Frontal cortex (tissue), 4 donors: Measurements from ENCODE around the gene IGF1R. TPM values are rescaled to one million over a fixed set of nuclear protein-coding genes. Genes with fewer than 3 reads are reported as not detected.

Experiments
- DNase-seq, 2 donors: peaks; one replicate each; pipeline ENCODE4 v3.0.0; 2012; ENCODE audit warnings: low spot score in 2 of 2
- FAIRE-seq: peaks from 2 replicates; lab custom pipeline; 2012; peaks lifted over from hg19 to GRCh38; lab: Jason Lieb, UNC
- total RNA-seq: library from RNA; depleted of rRNA; stranded (reverse); fragments of >200 nt; gene quantifications from one replicate; pipeline ENCODE4 v1.2.3, GENCODE V29; 2014
- donor health status: control.
- donor health status: control.
- donor health status: control.

Gene IGF1R
- total RNA-seq, 1 donor from 2014 or later = 28.1 TPM

DNA sequence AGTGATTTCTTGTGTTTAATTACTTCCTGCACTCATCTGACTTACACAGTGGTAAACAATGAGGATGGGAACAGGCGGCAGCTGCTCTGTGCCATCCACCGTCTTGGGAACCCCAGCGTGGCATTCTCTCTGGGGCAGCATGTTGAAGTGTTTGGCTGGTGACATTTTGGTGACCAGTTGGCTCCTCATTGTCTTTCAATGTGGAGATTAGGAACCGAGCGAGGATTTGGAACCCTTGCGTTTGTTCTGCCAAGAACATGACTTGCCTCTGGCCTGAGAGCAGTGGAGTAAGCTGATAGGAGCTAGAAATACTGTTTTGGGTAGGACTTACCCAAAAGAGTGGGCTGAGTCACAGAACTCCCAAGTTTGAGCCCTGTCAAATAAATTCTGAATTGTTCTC is 88.8 kb downstream of the IGF1R start:
- no peak for FAIRE-seq
- no peak for DNase-seq

GRCh38 chr15:98737721-98738120 is 89.4 kb downstream of the IGF1R start:
- DNase-seq = no peak
- FAIRE-seq = no peak

GRCh38 chr15:98738689-98739401 is 90.5 kb downstream of the IGF1R start:
- DNase-seq (no peak), FAIRE-seq (no peak)

DNA sequence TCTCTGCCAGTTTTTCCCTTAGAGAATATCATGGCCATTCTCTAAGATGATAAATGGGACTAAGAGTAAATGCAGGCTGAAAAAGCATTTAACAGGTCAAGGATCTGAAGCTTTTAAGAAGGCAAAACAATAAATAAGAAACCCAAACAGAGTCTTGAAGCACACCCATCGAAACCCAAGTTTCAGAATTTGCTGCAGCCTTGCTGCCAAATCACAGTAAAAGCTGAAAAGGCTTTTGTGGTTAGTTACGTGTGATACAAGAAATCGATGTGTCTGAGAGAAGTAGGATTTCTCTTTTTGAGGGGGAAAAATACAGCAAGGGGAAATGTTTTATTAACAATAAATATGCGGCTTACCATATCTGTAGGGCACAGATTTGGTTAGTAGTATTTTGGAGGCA is 92.0 kb downstream of the IGF1R start:
- FAIRE-seq (no peak), DNase-seq (no peak)

DNA sequence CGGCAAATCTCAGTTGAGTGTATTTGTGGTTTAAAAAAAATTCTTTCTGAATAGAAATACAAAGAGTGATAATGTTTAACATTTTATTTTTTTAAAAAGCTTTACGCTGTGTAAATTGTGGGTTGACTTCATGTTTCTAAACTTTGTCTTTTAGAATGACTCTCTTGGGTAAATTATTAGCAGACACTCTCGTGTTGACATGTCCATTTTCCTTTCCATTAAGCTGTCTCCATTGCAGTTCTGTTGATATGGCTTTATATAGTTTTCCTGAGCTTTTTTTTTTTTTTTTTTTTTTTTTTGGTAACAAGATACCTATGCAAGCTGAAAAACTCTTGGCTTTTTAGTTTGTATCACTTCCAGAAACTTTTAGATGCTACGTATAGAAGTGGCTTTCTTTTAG is 92.6 kb downstream of the IGF1R start:
- FAIRE-seq (no peak), DNase-seq (no peak)

GRCh38 chr15:98743177-98743576 is 94.8 kb downstream of the IGF1R start:
- FAIRE-seq = no peak
- DNase-seq = no peak

DNA sequence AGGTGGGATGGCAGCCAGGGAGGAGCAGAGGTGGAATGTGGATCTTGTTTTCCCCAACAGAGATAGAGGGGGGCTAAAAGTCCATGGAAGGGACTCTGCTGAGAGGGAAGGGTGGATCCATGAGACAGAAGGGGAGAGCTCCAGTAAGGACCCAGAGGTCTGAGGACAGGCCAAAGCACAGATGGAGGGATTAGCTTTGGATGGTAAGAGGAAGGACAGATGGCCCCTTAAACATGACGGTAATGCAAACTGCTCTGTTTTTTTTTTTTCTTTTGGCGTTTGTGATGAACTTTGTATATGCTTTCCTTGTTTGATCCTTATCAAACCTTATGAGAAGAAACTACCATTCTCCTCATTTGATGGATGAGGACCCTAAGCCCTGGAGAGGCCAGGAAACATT is 96.2 kb downstream of the IGF1R start:
- DNase-seq = no peak
- FAIRE-seq = no peak

- DNase-seq (no peak), FAIRE-seq (no peak)
These were observed 96.8 kb downstream of the IGF1R start for GRCh38 chr15:98745179-98745578.

GRCh38 chr15:98745650-98746374 is 97.5 kb downstream of the IGF1R start:
- FAIRE-seq (no peak), DNase-seq (no peak)

DNA sequence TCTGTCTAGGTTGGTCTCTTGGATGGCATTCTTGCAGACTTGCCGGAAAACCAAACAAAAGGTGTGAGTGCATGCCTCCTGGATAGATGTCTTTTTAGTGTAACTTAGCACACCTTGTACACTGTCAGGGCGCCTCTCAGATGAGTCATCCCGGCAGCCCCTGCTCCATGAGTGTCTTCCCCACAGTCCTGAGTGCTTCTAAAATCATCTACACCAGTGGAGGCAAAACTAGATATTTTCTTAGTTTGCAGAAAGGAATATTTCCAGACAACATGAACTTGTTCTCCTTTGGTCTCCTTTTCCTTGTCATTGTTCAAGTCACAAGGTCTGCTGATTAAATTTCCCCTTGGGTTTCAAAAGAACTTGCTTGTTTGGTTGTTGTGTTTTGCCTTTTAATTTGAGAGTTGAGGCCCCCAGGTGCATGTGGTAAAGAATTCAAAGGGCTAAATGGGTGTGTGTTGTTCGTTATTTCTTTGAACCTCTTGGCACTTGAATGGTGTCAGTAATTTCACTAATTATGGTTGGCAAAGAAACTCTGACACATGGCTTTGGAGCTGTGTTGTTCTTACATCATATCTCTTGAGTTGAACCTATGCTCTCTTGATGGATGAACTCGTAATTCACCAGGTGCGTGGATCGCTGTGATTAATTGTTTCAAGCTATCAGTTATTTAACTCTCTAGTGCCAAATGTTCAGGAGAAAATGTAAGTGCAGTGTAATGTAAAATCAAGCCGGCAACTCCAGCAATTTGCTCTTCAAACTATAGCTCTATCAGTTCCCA is 98.2 kb downstream of the IGF1R start:
- DNase-seq (no peak), FAIRE-seq (no peak)

GRCh38 chr15:98751767-98752166 is 103.4 kb downstream of the IGF1R start:
- no peak for DNase-seq
- no peak for FAIRE-seq

DNA sequence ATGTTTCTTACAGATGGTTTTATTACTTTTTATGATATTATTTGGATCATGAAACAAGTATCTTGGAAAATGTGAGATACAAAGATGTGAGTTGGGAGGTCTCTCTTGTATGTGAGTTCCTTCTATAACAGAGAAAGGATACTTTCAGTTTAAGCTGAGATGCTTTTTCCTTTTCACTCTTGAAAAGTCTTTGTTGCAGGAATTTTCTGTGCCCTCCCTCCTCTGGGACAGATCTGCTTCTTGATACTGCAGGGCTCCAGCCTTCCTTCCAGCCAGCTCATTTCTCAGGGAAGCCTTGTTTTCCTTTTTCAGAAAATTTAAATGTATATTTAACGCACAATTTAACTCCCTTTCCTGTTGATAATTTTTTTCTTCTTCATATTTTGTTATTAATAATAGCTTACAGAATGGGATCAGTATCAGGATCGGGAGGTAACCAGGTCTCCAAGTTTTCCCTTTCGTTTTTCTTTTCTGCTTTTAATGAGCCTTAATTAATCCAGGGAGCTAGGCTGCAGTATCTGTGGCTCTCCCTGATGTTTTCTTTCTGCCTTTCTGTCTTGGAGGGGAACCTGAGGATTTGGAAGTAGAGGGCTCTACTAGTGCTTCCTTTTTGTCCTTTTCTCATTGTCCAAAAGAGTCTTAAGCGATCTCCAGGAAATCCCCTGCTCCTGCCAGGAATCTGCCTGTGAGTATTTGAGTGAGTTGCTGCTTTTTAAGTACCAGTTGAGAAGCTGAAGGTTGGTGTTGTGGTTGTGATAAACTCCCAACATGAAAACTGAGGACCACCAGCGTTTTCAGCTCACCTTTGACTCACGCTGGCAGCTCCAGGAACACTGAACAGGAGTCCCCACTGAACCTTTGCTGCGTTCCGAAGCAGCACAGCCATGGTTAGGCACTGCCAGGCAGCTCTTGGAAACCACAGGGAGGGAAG is 105.7 kb downstream of the IGF1R start:
- no peak for FAIRE-seq
- DNase-seq = no peak

DNA sequence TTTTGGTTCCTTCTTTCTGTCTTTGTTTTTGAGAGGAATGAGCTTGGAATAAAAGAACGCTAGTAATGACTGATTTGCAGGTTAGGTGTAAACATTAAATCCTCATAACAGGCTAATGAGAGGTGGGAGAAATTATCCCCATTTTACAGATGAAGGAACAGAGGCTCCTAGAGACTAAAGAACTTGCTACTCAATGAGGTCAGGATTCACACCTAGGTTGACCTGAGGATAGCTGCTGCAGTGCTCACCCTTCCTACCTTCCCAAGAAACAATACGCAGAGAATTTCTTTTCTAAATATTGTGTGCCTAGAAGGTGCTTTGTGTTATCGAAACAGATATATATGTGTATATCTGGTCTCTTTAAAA is 106.3 kb downstream of the IGF1R start:
- FAIRE-seq (no peak), DNase-seq (no peak)

DNA sequence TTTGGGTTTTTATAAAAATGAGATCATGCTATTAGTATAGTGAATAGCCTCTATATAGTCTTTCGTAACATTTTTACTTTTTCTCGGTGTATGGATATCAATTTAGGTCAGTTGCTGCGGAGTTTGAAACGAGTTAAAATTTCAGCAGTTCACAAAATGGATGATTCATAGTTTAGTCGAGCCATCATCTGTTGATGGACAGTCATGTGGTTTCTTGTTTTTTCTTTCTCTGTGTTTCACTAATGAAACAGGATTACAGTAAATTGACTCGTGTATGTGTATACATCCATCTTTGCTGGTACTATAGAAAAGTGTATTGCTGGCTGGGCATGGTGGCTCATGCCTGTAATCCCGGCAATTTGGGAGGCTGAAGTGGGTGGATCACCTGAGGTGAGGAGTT is 106.8 kb downstream of the IGF1R start:
- FAIRE-seq (no peak), DNase-seq (no peak)

DNA sequence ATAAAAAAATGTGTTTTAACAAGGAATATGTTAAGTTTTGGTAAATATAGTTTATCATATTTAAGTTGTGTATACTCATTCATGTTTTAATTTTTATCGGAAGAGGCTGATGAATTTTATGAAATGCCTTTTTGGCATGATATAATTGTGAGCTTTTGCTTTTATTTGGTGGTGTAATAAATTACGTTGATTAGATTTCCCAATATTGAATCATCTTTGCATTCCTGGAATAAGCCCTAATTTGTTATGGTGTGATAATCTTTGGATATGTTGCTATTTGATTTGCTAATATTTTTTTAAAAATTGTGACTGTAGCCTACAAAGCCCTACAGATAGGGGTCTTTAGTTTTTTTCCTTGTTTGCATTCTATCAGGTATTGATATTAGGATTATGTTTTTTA is 107.4 kb downstream of the IGF1R start:
- DNase-seq (no peak), FAIRE-seq (no peak)

GRCh38 chr15:98758224-98758623 is 109.9 kb downstream of the IGF1R start:
- FAIRE-seq (no peak), DNase-seq (no peak)

- DNase-seq = no peak
- FAIRE-seq = no peak
These were observed 110.9 kb downstream of the IGF1R start for GRCh38 chr15:98759277-98759676.

- DNase-seq = no peak
- FAIRE-seq = no peak
These were observed 111.9 kb downstream of the IGF1R start for GRCh38 chr15:98760112-98760826.

DNA sequence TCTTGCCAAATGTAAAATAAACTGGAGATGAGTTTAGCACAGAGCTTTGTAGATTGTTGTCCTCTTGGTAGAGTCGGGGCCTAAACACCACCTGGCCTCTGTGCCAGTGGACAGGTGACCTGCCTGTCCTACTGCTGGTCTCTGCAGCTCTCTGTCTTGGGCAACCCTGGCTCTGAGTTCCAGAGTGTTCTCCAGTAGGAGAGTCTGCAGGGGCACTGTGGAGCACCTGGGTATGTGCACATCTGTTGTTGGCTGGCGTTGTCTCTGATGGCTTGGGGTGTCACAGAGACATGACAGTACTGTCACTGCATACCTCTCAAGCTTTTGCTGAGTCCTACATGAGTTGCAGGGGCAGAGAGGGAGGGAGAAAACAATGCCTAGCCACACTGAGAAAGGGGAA is 112.6 kb downstream of the IGF1R start:
- DNase-seq (no peak), FAIRE-seq (no peak)
